Fibroblast of skin of back (primary cell): ENCODE results near the gene HMSD.
A peak's percentile ranks its signal among the peaks of the same experiment; 100 is the strongest.

ENCODE experiments used
- DNase-seq: peaks from one replicate; pipeline ENCODE4 v3.0.0-alpha.2; 2013

HMSD gene

DNA sequence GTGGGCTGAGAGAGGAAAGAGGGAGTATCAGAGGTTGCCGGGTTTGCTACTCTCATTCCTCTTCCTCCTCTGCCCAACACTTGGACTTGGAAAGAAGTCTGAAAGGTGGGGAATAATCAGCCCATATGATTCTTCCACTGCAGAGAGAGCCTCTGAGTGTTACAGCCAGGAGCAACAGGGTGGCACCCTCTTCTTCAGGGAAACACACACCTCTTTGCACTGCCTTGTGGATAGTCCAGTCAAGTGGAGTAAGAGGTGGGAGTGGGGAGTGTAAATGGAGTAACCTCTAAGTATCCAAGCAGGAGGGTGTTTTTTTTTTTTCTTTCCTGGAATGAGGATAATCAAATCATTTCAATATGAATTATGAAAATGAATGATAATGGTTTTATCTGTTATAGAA lies 11.8 kb downstream of the HMSD start:
- DNase-seq = no peak

GRCh38 chr18:63961435-63961980 lies 12.4 kb downstream of the HMSD start:
- DNase-seq = no peak

DNA sequence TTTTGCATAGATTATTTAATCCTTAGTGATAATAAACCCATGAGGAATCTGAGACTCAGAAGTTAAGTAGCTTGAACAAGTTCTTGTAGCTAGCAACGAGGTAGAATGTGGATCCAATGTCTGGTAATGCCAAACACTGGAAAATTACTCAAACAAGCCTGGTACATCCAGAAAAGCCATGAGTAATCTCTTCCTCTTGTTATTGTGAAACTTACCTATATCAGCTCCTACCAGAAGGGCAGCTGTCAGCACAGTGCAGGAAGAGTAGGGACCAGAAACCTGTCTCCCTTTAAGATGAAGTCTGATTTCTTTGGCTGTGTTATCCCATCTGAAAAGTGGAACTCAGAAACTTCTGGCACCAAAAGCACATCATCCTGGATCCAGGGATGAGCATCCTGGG lies 13.0 kb downstream of the HMSD start:
- DNase-seq = no peak

GRCh38 chr18:63963615-63964256 lies 14.6 kb downstream of the HMSD start:
- DNase-seq = peak; percentile 55

DNA sequence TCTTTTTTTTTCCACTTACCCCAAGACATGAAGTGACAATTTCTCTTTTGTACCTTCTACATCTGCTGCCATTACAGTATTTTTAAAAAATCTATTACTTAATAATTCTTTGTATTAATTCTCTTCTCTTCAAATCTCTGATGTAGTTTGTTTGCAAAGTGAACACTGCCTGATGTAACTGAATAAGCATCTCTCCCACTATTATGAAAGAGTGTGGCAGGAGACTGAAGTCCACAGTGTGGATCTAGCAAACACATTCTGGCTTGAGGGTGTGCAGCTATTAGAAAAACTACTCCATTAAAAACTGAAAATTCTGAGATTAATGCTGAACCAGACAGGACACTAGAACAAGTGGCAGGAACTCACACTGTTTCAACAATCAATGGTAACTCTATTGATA lies 15.8 kb downstream of the HMSD start:
- DNase-seq = no peak

DNA sequence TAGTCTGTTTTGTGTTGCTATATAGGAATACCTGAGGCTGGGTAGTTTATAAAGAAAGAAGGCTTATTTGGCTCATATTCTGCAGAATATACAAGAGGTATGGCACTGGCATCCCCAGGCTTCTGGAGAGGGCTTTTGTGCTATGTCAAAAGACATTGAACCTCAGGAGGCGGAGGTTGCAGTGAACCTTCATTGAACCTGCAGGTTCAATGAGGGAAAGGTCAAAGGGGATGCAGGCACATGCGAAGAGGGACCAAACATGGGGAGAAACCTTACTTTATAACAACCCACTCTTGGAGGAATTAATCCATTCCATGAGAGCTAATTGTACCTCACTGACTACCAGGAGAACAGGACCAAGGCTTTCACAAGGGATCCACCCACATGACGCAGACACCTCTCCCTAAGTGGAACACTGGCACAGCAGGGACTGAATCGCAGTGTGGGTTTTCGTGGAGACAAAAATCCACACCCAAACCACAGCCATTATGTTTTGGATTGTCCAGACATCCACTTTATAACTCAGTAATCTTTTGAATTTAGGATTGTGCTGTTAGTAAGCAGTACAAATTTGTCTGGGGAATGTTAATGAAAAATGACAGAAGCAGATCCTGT lies 16.7 kb downstream of the HMSD start:
- DNase-seq = no peak

- DNase-seq = peak; percentile 95
These were observed 21.1 kb downstream of the HMSD start, which contains the start of gene SERPINB8 for GRCh38 chr18:63969942-63970808. TSS of gene SERPINB8 (plus strand) at chr18:63970081. CDS start at chr18:63978309, 8,228 bp downstream.

DNA sequence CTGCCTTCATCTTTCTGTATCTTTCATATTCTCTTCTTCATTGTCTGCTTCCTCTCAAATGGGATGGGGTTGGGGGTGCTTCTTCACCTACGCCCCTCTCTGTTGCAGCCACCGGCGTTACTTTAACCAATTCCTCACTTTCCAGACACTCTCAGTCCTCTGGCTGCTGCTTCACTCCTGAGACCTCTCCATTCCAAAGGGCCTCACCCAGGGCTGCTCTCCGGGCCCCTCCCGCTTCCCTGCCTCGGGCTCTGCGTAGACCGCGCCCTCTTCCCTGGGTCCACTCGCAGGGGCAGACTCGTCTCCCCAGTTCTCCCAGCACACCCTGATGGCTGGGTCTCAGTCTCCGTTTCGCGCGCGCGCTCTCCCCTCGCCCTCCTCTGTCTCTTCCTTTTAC lies 21.7 kb downstream of the HMSD start:
- DNase-seq = peak; percentile 58

DNA sequence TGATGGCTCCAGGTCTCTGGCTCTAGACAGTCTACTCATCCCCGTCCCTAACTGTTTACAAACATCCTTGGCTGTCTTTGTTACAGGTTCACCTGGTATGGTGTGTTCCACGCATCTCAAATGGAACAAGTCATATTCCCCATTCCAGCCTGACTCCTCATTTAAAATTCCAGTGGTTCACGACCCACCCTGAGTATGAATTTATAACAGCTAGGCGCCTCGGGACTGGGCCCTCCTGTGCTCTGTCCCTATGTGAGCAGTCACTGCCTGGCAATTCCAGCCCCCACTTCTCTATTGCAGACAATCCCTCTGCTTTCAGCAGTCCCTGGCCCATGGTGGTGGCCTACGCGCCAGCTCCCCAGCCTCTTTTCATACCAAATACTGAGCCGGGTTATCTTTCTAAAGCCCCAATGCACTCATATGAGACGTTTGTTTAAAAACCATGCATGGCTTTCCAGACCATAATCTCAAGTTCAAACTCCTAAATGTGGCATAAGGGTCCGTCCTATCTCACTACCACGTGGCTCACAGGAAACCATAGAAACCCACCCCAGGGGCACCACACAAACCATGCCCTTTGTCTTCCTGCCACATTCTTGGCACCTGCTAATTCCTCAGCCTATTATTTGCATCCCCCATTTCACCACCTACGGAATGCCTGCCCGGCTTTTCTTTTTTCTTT lies 22.4 kb downstream of the HMSD start:
- DNase-seq = no peak

DNA sequence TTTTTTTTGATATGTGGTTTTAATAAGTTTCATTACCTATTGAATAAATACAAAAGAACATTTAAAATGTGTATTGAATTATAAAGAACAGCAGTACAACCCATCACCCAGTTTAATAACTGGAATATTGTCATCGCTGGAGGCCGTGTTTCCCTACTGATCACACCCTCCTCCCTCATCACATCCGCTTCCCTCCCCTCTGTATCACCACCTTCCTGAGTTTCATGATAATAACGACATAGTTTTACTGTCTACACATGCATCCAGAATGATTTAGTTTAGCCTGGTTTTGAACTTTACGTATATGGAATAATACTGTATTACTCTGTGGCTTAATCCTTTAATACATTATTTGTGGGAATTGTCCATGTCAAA lies 22.9 kb downstream of the HMSD start:
- no peak for DNase-seq

DNA sequence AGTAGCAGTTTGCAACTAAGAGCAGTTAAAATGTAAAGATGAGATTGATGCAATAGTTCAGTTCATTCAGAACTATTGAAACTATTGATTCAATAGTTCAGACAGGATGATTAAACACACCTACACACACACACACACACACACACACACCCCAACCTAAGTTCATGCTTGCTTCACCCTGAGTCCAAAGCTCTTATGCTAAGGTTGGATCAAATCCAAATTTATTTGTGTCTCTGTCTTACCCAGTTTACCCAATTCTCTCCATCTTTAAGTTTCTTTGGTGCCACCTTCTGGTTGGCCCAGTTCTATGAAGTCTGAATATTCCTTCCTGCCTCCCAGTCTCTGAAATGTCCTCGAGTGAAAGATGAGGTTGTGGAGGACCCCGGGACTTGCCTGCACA lies 25.9 kb downstream of the HMSD start:
- peak; percentile 47 for DNase-seq

DNA sequence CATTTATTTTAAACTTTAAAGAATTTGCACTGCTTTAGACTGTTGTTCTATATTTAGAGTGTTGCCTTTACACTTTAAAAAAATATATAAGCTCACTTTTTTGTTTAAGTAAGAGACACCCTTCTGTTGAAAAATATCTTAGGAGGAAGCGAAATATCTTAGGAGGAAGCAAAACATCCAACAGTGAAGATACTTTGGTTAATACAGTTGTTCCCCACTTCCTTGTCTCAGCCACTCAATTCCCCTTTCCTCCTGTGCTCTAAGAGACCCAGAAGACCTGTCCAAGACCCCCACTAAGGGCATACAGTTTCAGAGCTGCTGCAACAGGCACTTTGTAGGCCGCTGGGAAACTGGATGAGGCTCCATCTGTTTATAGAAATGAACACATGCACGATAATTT lies 26.5 kb downstream of the HMSD start:
- DNase-seq = no peak

DNA sequence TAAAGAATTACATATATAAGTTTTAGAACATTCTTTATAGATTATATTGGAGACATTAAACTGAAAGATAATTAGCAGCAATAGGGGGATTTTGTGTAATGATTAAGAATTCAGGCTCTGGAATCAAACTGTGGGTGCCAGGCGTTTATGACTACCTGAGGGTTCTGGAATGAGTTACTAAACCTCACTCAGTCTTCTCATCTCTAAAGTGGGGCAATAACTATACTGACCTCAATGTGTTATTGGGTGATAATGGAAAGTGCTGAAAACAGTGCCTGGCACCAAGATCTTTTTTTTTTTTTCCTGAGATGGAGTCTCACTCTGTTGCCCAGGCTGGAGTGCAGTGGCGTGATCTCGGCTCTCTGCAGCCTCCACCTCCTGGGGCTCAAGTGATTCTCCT lies 27.9 kb downstream of the HMSD start:
- DNase-seq = no peak

DNA sequence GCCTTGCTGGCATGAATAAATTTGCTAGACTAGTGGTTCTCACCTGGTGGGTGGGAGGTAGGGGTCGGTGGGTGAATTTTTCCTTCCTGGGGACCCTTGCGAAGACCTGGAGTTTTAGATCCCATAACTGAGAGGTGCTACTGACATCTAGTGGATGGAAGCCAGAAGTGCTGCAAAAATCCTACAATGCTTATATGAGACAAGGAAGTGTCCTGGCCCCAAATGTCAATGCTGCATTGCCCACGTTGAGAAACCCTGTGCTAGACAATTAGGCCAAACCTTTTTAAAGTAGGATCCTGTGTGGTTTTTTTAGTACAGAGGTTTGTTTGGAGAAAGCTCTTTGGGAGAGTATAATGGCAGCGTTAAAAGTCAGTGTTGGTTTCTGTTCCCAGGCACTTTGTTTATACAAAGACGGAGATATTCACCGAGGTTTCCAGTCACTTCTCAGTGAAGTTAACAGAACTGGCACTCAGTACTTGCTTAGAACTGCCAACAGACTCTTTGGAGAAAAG lies 30.4 kb downstream of the HMSD start:
- DNase-seq = peak; percentile 74

DNA sequence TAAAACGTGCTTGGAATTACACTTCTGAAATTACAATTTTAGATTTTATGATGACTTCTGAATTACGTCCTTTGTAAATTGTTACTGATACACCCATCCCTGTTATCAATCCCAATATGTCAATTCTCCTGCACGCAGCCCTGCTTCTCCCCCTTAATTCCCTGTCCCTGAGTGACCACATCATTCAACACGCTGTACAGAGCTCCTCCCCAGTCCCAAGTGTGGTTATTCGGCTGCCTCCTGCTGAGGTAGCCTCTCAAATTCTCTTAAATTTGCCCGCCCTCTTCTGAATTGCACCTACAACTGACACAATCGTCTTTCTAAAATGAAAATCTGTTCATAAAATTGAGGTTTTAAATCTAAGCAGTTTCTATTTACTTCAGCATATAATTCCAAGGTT lies 30.9 kb downstream of the HMSD start:
- no peak for DNase-seq

- no peak for DNase-seq
These were observed 31.9 kb downstream of the HMSD start for GRCh38 chr18:63980896-63981460.

DNA sequence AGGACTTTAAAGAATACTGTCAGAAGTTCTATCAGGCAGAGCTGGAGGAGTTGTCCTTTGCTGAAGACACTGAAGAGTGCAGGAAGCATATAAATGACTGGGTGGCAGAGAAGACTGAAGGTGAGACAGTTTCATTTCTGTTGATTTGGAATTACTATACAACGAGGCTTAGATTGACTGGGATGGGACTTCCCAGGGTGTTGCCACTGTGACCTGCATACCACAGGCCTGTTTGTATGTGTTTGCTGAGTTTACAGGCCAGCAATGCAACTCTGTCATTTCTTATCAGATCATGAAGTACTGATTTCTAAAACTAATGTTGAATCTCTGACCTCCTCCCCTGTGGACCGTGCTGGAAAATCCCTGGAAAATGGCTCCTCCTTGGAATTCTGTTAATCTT lies 32.6 kb downstream of the HMSD start:
- no peak for DNase-seq

GRCh38 chr18:63982361-63982760 lies 33.3 kb downstream of the HMSD start:
- DNase-seq = no peak

GRCh38 chr18:63986885-63987284 lies 37.8 kb downstream of the HMSD start:
- DNase-seq = no peak

DNA sequence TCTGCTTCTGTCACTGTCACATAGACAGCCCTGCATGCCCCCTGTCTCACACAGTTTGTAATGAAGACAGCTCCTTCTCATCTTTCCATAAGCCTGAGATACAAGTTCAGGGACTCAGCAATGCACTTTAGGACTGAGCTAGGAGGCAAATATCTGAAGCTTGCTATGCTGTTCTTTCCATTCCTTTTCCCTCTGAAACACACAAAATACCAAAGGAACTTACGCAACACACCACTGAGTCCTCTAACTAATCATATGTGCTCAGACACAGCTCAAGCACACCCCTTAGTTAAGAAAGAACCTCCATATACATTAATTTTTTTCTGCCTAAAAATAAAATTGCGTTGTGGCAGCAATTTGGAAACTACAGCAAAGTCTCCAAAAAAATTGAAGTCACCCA lies 38.6 kb downstream of the HMSD start:
- no peak for DNase-seq

DNA sequence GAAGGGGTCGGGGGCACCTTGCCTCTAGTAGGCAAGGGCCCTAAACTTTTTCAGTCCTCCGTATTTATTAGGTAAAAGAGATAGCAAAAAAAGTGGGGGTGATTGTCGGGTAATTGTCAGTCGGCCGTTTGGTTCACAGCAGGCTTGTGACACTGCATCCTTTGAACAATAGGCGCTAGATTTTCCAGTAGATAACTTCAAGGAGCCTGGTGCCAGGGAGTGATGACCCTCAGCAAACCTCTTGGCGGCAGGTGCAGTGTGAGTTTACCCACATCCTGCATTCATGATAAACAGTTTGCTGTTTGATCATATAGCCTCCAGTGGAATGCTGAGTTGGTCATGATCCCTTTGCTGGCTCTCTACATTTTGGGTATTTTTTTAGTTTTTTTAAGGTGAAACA lies 43.6 kb downstream of the HMSD start:
- DNase-seq = no peak

GRCh38 chr18:63994783-63995399 lies 45.8 kb downstream of the HMSD start:
- peak; percentile 58 for DNase-seq
